Endodermal cell (in vitro differentiated cells): ENCODE results near the gene CD34. TPM values are rescaled to one million over a fixed set of nuclear protein-coding genes. Genes with fewer than 3 reads are reported as not detected.

Experiments
- DNase-seq: peaks from one replicate; pipeline ENCODE4 v3.0.0-alpha.2; 2017
- H3K27ac ChIP-seq: 2 replicates; pipeline ENCODE4 v1.5.1; 2013; ENCODE audit warnings: mild to moderate bottlenecking, low read depth, low read length, moderate library complexity
- H3K27me3 ChIP-seq: 2 replicates; pipeline ENCODE4 v1.6.1; 2013; ENCODE audit warnings: mild to moderate bottlenecking, low read length, moderate library complexity; ENCODE audit not compliant: insufficient read depth, control insufficient read depth, poor library complexity, severe bottlenecking
- H3K36me3 ChIP-seq: 2 replicates; pipeline ENCODE4 v1.7.0; 2013; ENCODE audit warnings: mild to moderate bottlenecking, low read length, moderate library complexity; ENCODE audit not compliant: control insufficient read depth, insufficient read depth
- H3K4me1 ChIP-seq: one replicate; pipeline ENCODE4 v1.7.0; 2013; ENCODE audit warnings: low read length; ENCODE audit not compliant: control insufficient read depth, insufficient read depth
- H3K4me3 ChIP-seq: 2 replicates; pipeline ENCODE4 v1.5.1; 2013; ENCODE audit warnings: mild to moderate bottlenecking, low read length, moderate library complexity
- H3K9ac ChIP-seq: 2 replicates; pipeline ENCODE4 v1.6.1; 2013; ENCODE audit warnings: mild to moderate bottlenecking, low read length, moderate library complexity; ENCODE audit not compliant: poor library complexity, severe bottlenecking; ENCODE audit errors: extremely low read depth
- H3K9me3 ChIP-seq: 2 replicates; pipeline ENCODE4 v1.6.1; 2013; ENCODE audit warnings: mild to moderate bottlenecking, low read length, moderate library complexity; ENCODE audit not compliant: control insufficient read depth
- H3K27ac Mint-ChIP-seq: 2 replicates; pipeline ENCODE4 v1.8.0; 2020; ENCODE audit warnings: mixed read lengths
- H3K27me3 Mint-ChIP-seq: 2 replicates; pipeline ENCODE4 v1.8.0; 2021; ENCODE audit warnings: mild to moderate bottlenecking, mixed read lengths; ENCODE audit not compliant: insufficient read depth
- H3K36me3 Mint-ChIP-seq: 2 replicates; pipeline ENCODE4 v1.8.0; 2020; ENCODE audit warnings: low read depth, mixed read lengths
- H3K4me1 Mint-ChIP-seq: 2 replicates; pipeline ENCODE4 v1.8.0; 2020; ENCODE audit warnings: mixed read lengths
- H3K4me3 Mint-ChIP-seq: 2 replicates; pipeline ENCODE4 v1.8.0; 2020; ENCODE audit warnings: mild to moderate bottlenecking, moderate library complexity, mixed read lengths
- H3K9me3 Mint-ChIP-seq: 2 replicates; pipeline ENCODE4 v1.8.0; 2020; ENCODE audit warnings: mild to moderate bottlenecking, mixed read lengths
- WGBS, 2 experiments: methylation state at CpG; one replicate each; pipeline versions ENCODE4 v1.1.5 to v1.1.7; 2013; ENCODE audit warnings: missing lambda C conversion rate in 2 of 2, mixed read lengths in 1 of 2; ENCODE audit not compliant: insufficient coverage in 1 of 2, insufficient read length in 1 of 2; 5-methylcytosine and 5-hydroxymethylcytosine counted together
- total RNA-seq, 2 donors: library from RNA; stranded (reverse); fragmentation: NEBNext Ultra II Directional in 1 of 2; extraction: Animal tissue kit (Norgen Biotek cat#: 25700) in 1 of 2; gene quantifications; 2 replicates in 1 of 2; 3 replicates in 1 of 2; pipeline ENCODE4 v1.2.1, GENCODE V29; 2021
- TF ChIP-seq, protein P1 (sequence below): fragments of 200-600 bp; sonication (generic); conservative IDR thresholded peaks from 2 replicates; pipeline ENCODE4 v1.5.0; 2021; ENCODE audit warnings: antibody characterized with exemption, mild to moderate bottlenecking

CD34 gene
- total RNA-seq, 2 donors from 2014 or later, result 1.6 to 6.9 TPM

DNA sequence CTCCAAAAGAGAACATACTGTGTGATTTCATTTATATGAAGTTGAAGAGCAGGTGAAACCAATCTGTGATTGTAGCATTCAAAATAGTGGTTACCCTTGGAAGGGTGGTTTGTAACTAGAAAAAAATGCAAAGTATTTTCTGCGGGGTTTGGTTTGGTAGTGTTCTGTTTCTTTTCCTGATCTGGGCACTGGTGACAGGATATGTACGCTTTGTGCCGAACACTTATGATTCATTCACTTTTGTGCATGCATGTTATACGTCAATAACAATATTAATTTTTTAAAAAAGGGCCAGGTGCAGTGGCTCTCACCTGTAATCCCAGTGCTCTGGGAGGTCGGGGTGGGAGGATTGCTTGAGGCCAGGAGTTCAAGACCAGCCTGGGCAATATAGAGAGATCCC is 63.8 kb downstream of the CD34 start:
- H3K27me3 ChIP-seq, result no peaks in the 10 kb centered on the region
- no peaks in the 10 kb centered on the region for H3K36me3 ChIP-seq
- no peaks in the 10 kb centered on the region for H3K4me1 ChIP-seq
- Mint-ChIP-seq H3K9me3 (no peaks in the 10 kb centered on the region), H3K4me3 (no peak overlapping the region), H3K27ac (no peak overlapping the region), H3K27me3 (no peaks in the 10 kb centered on the region), H3K36me3 (no peaks in the 10 kb centered on the region), H3K4me1 (no peaks in the 10 kb centered on the region)
- no peaks in the 10 kb centered on the region for H3K9me3 ChIP-seq
- H3K9ac ChIP-seq, result no peak overlapping the region
- 95% methylated on average over 3 to 5 of the region's 5 CpGs for WGBS, 2 experiments
- DNase-seq, result no peak
- H3K27ac ChIP-seq, result no peak overlapping the region
- no peak overlapping the region for H3K4me3 ChIP-seq
- TF ChIP-seq, protein P1, sequence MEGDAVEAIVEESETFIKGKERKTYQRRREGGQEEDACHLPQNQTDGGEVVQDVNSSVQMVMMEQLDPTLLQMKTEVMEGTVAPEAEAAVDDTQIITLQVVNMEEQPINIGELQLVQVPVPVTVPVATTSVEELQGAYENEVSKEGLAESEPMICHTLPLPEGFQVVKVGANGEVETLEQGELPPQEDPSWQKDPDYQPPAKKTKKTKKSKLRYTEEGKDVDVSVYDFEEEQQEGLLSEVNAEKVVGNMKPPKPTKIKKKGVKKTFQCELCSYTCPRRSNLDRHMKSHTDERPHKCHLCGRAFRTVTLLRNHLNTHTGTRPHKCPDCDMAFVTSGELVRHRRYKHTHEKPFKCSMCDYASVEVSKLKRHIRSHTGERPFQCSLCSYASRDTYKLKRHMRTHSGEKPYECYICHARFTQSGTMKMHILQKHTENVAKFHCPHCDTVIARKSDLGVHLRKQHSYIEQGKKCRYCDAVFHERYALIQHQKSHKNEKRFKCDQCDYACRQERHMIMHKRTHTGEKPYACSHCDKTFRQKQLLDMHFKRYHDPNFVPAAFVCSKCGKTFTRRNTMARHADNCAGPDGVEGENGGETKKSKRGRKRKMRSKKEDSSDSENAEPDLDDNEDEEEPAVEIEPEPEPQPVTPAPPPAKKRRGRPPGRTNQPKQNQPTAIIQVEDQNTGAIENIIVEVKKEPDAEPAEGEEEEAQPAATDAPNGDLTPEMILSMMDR, result no peak

DNA sequence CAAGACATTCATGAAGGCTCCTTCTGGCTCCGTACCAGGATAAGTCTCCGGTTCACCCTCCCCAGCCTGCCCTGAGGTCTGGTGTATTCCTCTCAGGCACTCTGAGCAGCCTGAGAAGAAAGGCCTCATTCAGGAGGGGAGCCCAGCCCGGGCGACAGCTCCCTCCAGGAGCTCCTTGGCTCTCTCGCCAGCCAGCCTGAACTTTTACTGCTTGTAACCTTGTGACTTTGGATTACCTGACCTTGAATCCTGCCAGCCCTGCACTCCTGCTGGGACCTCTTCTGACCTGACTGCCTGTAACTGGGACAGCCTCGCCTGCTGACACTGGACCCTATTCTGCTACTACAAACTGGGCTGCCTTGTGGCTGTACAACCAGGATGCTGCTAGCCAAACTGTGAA is 65.8 kb downstream of the CD34 start:
- Histone ChIP-seq H3K4me3 (no peak overlapping the region), H3K36me3 (no peaks in the 10 kb centered on the region), H3K9me3 (no peaks in the 10 kb centered on the region), H3K4me1 (no peaks in the 10 kb centered on the region), H3K9ac (no peak overlapping the region), H3K27me3 (no peaks in the 10 kb centered on the region), H3K27ac (no peak overlapping the region)
- 93 to 100% methylated on average over 3 to 6 of the region's 6 CpGs for WGBS, 2 experiments
- Mint-ChIP-seq H3K27ac (no peak overlapping the region), H3K36me3 (no peaks in the 10 kb centered on the region), H3K4me1 (no peaks in the 10 kb centered on the region), H3K9me3 (no peaks in the 10 kb centered on the region), H3K4me3 (no peak overlapping the region), H3K27me3 (no peaks in the 10 kb centered on the region)
- peak; percentile 10 for DNase-seq
- TF ChIP-seq, protein P1, result no peak

DNA sequence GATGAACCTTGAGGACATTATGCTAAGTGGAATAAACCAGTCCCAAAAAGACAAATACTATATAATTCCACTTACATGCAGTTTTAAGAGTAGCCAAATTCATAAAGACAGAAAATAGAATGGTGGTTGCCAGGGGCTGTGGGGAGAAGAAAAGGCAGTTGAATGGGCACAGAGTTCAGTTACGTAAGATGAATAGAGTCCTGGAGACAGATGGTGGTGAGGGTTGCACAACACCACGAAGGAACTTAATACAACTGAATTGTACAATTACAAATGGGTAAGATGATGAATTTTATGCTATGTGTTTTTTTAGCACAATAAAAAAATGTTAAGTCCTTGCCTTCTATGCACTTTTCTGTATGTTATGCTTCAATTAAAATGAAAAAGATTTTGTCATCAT is 66.6 kb downstream of the CD34 start:
- no peaks in the 10 kb centered on the region for H3K27me3 ChIP-seq
- no peak overlapping the region for H3K9ac ChIP-seq
- no peak overlapping the region for H3K4me3 ChIP-seq
- Mint-ChIP-seq H3K27me3 (no peaks in the 10 kb centered on the region), H3K36me3 (no peaks in the 10 kb centered on the region), H3K4me3 (no peak overlapping the region), H3K9me3 (no peaks in the 10 kb centered on the region), H3K27ac (no peak overlapping the region), H3K4me1 (no peaks in the 10 kb centered on the region)
- no peaks in the 10 kb centered on the region for H3K4me1 ChIP-seq
- H3K9me3 ChIP-seq, result no peaks in the 10 kb centered on the region
- H3K36me3 ChIP-seq, result no peaks in the 10 kb centered on the region
- no peak overlapping the region for H3K27ac ChIP-seq
- WGBS, 2 experiments, result 98% methylated on average over 2 of the region's 2 CpGs; no CpG with 5 or more reads in 1 of the 2 experiments
- no peak for DNase-seq
- TF ChIP-seq, protein P1, result no peak
